GM12878 (cell line): ENCODE data around the gene KRTAP10-8. TPM values are rescaled to one million over a fixed set of nuclear protein-coding genes. Genes with fewer than 3 reads are reported as not detected.

Experiments
- ATAC-seq: fragments of 200-7000 bp; cut with Tn5 transposase; 3 replicates; pipeline ENCODE4 v1.9.1; 2020; ENCODE audit warnings: mild to moderate bottlenecking, moderate library complexity
- Bru-seq: library from RNA; stranded (reverse); fragments of 400-500 nt; gene quantifications from one replicate; lab custom pipeline; 2021; lab: Mats Ljungman, UMichigan
- BruChase-seq, 2 experiments: library from RNA; stranded (reverse); fragments of 400-500 nt; gene quantifications; one replicate each; lab custom pipeline; 2021; lab: Mats Ljungman, UMichigan
- BruUV-seq: library from RNA; stranded (reverse); fragments of 400-500 nt; replicated peaks from 2 replicates; lab custom pipeline; 2021; lab: Mats Ljungman, UMichigan
- CTCF ChIA-PET: fragments of 300-600 bp; sonication (Branson Sonifier 250); formaldehyde crosslinking; extraction: SDS; loops from one replicate; lab custom pipeline; 2021; ENCODE audit warnings: inconsistent platforms; lab: Yijun Ruan, JAX
- POLR2A ChIA-PET: fragments of 350-600 bp; formaldehyde crosslinking; extraction: SDS; loops from one replicate; lab custom pipeline; 2021; ENCODE audit warnings: inconsistent platforms; lab: Charles Lee
- RAD21 ChIA-PET: fragments of 300-600 bp; sonication (Branson Sonifier 250); formaldehyde crosslinking; loops from one replicate; lab custom pipeline; 2023; ENCODE audit warnings: antibody characterized with exemption; ENCODE audit not compliant: unreplicated experiment; lab: Charles Lee
- SMC1A ChIA-PET: fragments of 300-600 bp; sonication (Branson Sonifier 250); formaldehyde crosslinking; loops from one replicate; lab custom pipeline; 2023; ENCODE audit not compliant: unreplicated experiment, uncharacterized antibody; lab: Charles Lee
- DNase-seq: peaks from one replicate; pipeline ENCODE4 v3.0.0-alpha.2; 2011; ENCODE audit warnings: low read depth, low spot score
- FAIRE-seq: peaks from 3 replicates; lab custom pipeline; 2011; peaks lifted over from hg19 to GRCh38; lab: Jason Lieb, UNC
- H2AFZ ChIP-seq: 2 replicates; pipeline ENCODE4 v1.6.0; 2011; ENCODE audit warnings: low read depth, low read length, control low read depth; ENCODE audit not compliant: control insufficient read depth
- H3K27ac ChIP-seq: 2 replicates; pipeline ENCODE4 v1.5.1; 2011; ENCODE audit warnings: control low read depth; ENCODE audit not compliant: control insufficient read depth, insufficient read depth
- H3K27me3 ChIP-seq, 2 experiments: replicated peaks in 1 of 2; 2 replicates each; pipeline versions ENCODE4 v1.6.0 to v1.6.1; 2011; ENCODE audit warnings: low read length in 1 of 2; ENCODE audit not compliant: control insufficient read depth in 2 of 2, insufficient read depth in 2 of 2
- H3K36me3 ChIP-seq, 2 experiments: 2 replicates each; pipeline ENCODE4 v1.5.1; 2011; ENCODE audit warnings: low read length in 1 of 2; ENCODE audit not compliant: control insufficient read depth in 2 of 2, insufficient read depth in 2 of 2
- H3K4me1 ChIP-seq: 2 replicates; pipeline ENCODE4 v1.6.1; 2011; ENCODE audit warnings: mild to moderate bottlenecking, low read length, moderate library complexity, mixed read lengths; ENCODE audit not compliant: control insufficient read depth, insufficient read depth
- H3K4me2 ChIP-seq: 2 replicates; pipeline ENCODE4 v1.6.0; 2011; ENCODE audit warnings: control low read depth; ENCODE audit not compliant: control insufficient read depth, insufficient read depth
- H3K4me3 ChIP-seq: fragments of 200-600 bp; sonication (generic); 2 replicates; pipeline ENCODE4 v1.5.1; 2016
- H3K79me2 ChIP-seq: 2 replicates; pipeline ENCODE4 v1.6.0; 2011; ENCODE audit warnings: low read length; ENCODE audit not compliant: control insufficient read depth, insufficient read depth
- H3K9ac ChIP-seq: 2 replicates; pipeline ENCODE4 v1.8.0; 2011; ENCODE audit warnings: low read length, control low read depth, mixed read lengths; ENCODE audit not compliant: control insufficient read depth, insufficient read depth
- H3K9me3 ChIP-seq: replicated peaks from 3 replicates; pipeline ENCODE4 v1.5.1; 2011; ENCODE audit warnings: mild to moderate bottlenecking, low read length; ENCODE audit not compliant: control insufficient read depth, insufficient read depth
- H4K20me1 ChIP-seq: 2 replicates; pipeline ENCODE4 v1.6.0; 2011; ENCODE audit not compliant: control insufficient read depth, insufficient read depth
- BACH1 ChIP-seq: fragments of 450-650 bp; IDR thresholded peaks from 2 replicates; pipeline ENCODE4 v1.6.1; 2017; ENCODE audit warnings: mild to moderate bottlenecking, borderline replicate concordance
- BHLHE40 ChIP-seq, 2 experiments: fragments of 450-650 bp in 1 of 2; IDR thresholded peaks; 2 replicates each; pipeline ENCODE4 v1.6.1; 2011 to 2017; ENCODE audit warnings: low read depth in 2 of 2, borderline replicate concordance in 1 of 2, improper control_type of control experiment in 1 of 2, low read length in 1 of 2, mild to moderate bottlenecking in 1 of 2
- HDGF ChIP-seq: fragments of 450-650 bp; IDR thresholded peaks from 2 replicates; pipeline ENCODE4 v1.6.1; 2016; ENCODE audit warnings: antibody characterized with exemption
- SMAD5 ChIP-seq: IDR thresholded peaks from 2 replicates; pipeline ENCODE4 v1.6.1; 2016; ENCODE audit warnings: antibody characterized with exemption, low read depth
- YY1 ChIP-seq: IDR thresholded peaks from 2 replicates; pipeline ENCODE4 v1.6.1; 2011; ENCODE audit warnings: low read depth, mild to moderate bottlenecking, low read length
- ZNF274 ChIP-seq: IDR thresholded peaks from one replicate; pipeline ENCODE4 v1.8.0; 2011; ENCODE audit not compliant: insufficient read length, insufficient read depth
- WGBS: methylation state at CpG from one replicate; pipeline ENCODE4 v1.1.6; 2016; ENCODE audit warnings: low lambda C conversion rate; ENCODE audit not compliant: insufficient replicate concordance, insufficient coverage; ENCODE audit errors: missing lambda C conversion rate; 5-methylcytosine and 5-hydroxymethylcytosine counted together
- in situ Hi-C: fragments of 300-500 bp; cut with MboI; formaldehyde crosslinking; loops from 9 replicates; pipeline ENCODE4 v1.14.3; 2018; ENCODE audit warnings: mixed read lengths
- intact Hi-C: fragments of 100-400 bp; cut with micrococcal nuclease; formaldehyde crosslinking; loops from one replicate; pipeline ENCODE4 v1.14.2; 2022; ENCODE audit not compliant: unreplicated experiment
- long read RNA-seq, 2 experiments: library from polyadenylated mRNA; unstranded; transcript quantifications; one replicate each; pipeline ENCODE4 v2.0.0, GENCODE V29; 2019 to 2020
- polyA minus RNA-seq, 3 experiments: library from RNA; depleted of rRNA, polyadenylated mRNA; stranded (reverse); fragments of >200 nt; gene quantifications; 2 replicates each; pipeline ENCODE4 v1.2.3, GENCODE V29; 2011
- polyA plus RNA-seq, 11 experiments: library from polyadenylated mRNA; depleted of rRNA in 4 of 11; unstranded in 6 of 11; stranded (reverse) in 5 of 11; fragments of >200 nt; fragmentation: Nextera tagmentation in 4 of 11; fragmentation: Illumina TruSeq in 1 of 11; extraction: Ambion mirVana in 4 of 11; extraction: Trizol in 1 of 11; gene quantifications; 1 replicate in 1 of 11; 2 replicates in 10 of 11; pipeline versions ENCODE4 v1.2.1 to v1.2.3, GENCODE V29; 2011 to 2016; ENCODE audit warnings: inconsistent platforms in 2 of 11, missing spikeins in 2 of 11, low read depth in 1 of 11
- total RNA-seq, 4 experiments: library from RNA; depleted of rRNA in 3 of 4; stranded (reverse); fragments of >200 nt in 3 of 4; fragmentation: Illumina TruSeq in 1 of 4; extraction: Trizol in 1 of 4; gene quantifications; 2 replicates each; pipeline versions ENCODE4 v1.2.1 to v1.2.3, GENCODE V29; 2013 to 2021
- TF ChIP-seq, protein P1 (sequence below): IDR thresholded peaks from 2 replicates; pipeline ENCODE4 v1.6.1; 2011; ENCODE audit warnings: mild to moderate bottlenecking, low read depth, low read length, moderate library complexity; ENCODE audit not compliant: insufficient replicate concordance
- TF ChIP-seq, protein P2 (sequence below): fragments of 450-650 bp; IDR thresholded peaks from 2 replicates; pipeline ENCODE4 v1.6.1; 2014; ENCODE audit warnings: mild to moderate bottlenecking
- TF ChIP-seq, protein P3 (sequence below): IDR thresholded peaks from 2 replicates; pipeline ENCODE4 v1.6.1; 2012; ENCODE audit warnings: low read depth, low read length, improper control_type of control experiment

The KRTAP10-8 gene, protein sequence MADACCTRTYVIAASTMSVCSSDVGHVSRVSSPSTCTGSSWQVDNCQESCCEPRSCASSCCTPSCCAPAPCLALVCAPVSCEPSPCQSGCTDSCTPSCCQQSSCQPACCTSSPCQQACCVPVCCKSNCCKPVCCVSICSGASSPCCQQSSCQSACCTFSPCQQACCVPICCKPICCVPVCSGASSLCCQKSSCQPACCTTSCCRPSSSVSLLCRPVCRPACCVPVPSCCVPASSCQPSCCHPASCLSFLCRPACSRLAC
- total RNA-seq (2013; cell fraction: nucleolus; rRNA removed) = not detected in 2 replicates
- total RNA-seq (2014; rRNA removed) (not detected in 2 replicates), total RNA-seq (2014; rRNA removed; fragmentation: Illumina TruSeq; extraction: Trizol) (not detected in 2 replicates), total RNA-seq (2021) (not detected in 2 replicates), polyA plus RNA-seq (2011; rRNA removed) (not detected in 2 replicates), polyA plus RNA-seq (2014; fragmentation: Illumina TruSeq; extraction: Trizol) (not detected in 2 replicates), polyA plus RNA-seq (2014; fragmentation: Nextera tagmentation; extraction: Ambion mirVana) (not detected), polyA plus RNA-seq (2014; rRNA removed) (not detected in 2 replicates), polyA plus RNA-seq (2016; fragmentation: Nextera tagmentation; extraction: Ambion mirVana) (not detected), polyA minus RNA-seq (2011; rRNA and poly(A)+ RNA removed) (not detected in 2 replicates), Bru-seq, nascent RNA (not detected), BruChase-seq, experiment 1, labeled RNA remaining after a 6-hour chase (not detected), BruChase-seq, experiment 2, labeled RNA remaining after a 2-hour chase (not detected)
- not detected for polyA plus RNA-seq (2011; ENCODE audit: low read depth)
- not detected in 2 replicates for polyA plus RNA-seq (2011; cell fraction: cytosol; rRNA removed)
- not detected in 2 replicates for polyA plus RNA-seq (2011; cell fraction: nucleus; rRNA removed)
- not detected in 2 replicates for polyA plus RNA-seq (2012)
- not detected in 2 replicates for polyA minus RNA-seq (2011; cell fraction: cytosol; rRNA and poly(A)+ RNA removed)
- polyA minus RNA-seq (2011; cell fraction: nucleus; rRNA and poly(A)+ RNA removed) = not detected in 2 replicates
- long read RNA-seq, experiment 1 = 0 reads
- long read RNA-seq, experiment 2 = 0 reads

DNA sequence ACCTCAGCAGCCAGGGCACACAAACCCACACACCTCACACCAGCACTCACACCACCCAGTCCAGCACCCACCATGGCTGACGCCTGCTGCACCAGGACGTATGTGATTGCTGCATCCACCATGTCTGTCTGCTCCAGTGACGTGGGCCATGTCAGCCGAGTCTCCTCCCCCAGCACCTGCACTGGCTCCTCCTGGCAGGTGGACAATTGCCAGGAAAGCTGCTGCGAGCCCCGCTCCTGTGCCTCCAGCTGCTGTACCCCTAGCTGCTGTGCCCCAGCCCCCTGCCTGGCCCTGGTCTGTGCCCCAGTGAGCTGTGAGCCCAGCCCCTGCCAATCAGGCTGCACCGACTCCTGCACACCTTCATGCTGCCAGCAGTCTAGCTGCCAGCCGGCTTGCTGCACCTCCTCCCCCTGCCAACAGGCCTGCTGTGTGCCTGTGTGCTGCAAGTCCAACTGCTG, at the start of gene KRTAP10-8:
TSS of gene KRTAP10-8 (plus strand) at position 51 of the 458 bp plus-strand sequence. CDS start at position 73, 22 bp downstream.
- no TSS peak for BruUV-seq

DNA sequence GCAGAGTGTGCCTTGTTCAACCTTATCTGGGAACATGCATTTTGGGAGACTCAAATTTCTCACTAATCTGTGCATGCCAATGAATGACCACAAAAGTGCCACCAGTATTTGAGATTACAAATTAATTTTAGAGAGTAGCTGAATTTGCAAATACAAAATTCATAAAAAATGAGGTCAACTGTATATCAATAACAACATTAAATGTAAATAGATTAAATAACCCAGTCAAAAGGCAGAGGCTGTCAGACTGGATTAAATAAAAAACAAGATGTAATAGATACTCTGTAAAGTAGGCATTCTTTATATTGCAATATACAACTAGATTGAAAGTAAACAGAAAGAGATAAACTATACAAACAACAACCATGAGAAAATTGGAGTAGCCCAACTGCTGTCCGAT, 47.8 kb upstream of the KRTAP10-8 start:
- Histone ChIP-seq H2AFZ (no peak overlapping the region), H3K4me3 (no peak overlapping the region), H4K20me1 (no peaks in the 10 kb centered on the region), H3K27ac (no peak overlapping the region), H3K27me3 (no peaks in the 10 kb centered on the region), H3K4me2 (no peak overlapping the region), H3K36me3 (no peaks in the 10 kb centered on the region), H3K9me3 (no peaks in the 10 kb centered on the region; the same call in 1 of the 3 replicates), H3K4me1 (no peaks in the 10 kb centered on the region), H3K9ac (no peak overlapping the region), H3K79me2 (no peaks in the 10 kb centered on the region)
- FAIRE-seq = no peak
- DNase-seq = no peak
- POLR2A ChIA-PET = no interaction called here
- ATAC-seq = no peak
- RAD21 ChIA-PET = interaction anchor here (0.9 kb wide), 1 partner anchor 55 kb away, joined by 3 read pairs; no protein-coding TSS in a partner anchor
- CTCF ChIA-PET = no interaction called here
- intact Hi-C loops (no loop called here), in situ Hi-C loops (no loop called here)
- WGBS = 97% methylated on average over 1 of the region's 1 CpG
- SMC1A ChIA-PET = interaction anchor here (0.5 kb wide), 1 partner anchor 230 kb away, joined by 3 read pairs; no protein-coding TSS in a partner anchor
- no TSS peak for BruUV-seq
- TF ChIP-seq SMAD5 = no peak
- TF ChIP-seq, protein P1, sequence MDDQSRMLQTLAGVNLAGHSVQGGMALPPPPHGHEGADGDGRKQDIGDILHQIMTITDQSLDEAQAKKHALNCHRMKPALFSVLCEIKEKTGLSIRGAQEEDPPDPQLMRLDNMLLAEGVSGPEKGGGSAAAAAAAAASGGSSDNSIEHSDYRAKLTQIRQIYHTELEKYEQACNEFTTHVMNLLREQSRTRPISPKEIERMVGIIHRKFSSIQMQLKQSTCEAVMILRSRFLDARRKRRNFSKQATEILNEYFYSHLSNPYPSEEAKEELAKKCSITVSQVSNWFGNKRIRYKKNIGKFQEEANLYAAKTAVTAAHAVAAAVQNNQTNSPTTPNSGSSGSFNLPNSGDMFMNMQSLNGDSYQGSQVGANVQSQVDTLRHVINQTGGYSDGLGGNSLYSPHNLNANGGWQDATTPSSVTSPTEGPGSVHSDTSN = no peak
- TF ChIP-seq BHLHE40 (IDR thresholded peaks at IDR 0.05; ENCODE audit: borderline replicate concordance in 1 of 2, low read depth in 2 of 2, low read length in 1 of 2) = no peak
- TF ChIP-seq, protein P2, sequence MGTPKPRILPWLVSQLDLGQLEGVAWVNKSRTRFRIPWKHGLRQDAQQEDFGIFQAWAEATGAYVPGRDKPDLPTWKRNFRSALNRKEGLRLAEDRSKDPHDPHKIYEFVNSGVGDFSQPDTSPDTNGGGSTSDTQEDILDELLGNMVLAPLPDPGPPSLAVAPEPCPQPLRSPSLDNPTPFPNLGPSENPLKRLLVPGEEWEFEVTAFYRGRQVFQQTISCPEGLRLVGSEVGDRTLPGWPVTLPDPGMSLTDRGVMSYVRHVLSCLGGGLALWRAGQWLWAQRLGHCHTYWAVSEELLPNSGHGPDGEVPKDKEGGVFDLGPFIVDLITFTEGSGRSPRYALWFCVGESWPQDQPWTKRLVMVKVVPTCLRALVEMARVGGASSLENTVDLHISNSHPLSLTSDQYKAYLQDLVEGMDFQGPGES = no peak
- no peak for TF ChIP-seq BACH1
- no peak for TF ChIP-seq YY1
- TF ChIP-seq, protein P3, sequence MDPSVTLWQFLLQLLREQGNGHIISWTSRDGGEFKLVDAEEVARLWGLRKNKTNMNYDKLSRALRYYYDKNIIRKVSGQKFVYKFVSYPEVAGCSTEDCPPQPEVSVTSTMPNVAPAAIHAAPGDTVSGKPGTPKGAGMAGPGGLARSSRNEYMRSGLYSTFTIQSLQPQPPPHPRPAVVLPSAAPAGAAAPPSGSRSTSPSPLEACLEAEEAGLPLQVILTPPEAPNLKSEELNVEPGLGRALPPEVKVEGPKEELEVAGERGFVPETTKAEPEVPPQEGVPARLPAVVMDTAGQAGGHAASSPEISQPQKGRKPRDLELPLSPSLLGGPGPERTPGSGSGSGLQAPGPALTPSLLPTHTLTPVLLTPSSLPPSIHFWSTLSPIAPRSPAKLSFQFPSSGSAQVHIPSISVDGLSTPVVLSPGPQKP = no peak
- no peak for TF ChIP-seq ZNF274

More for the DNA sequence above, at the start of gene KRTAP10-8:
- H3K27ac ChIP-seq = no peak within 1 kb of the TSS
- CTCF ChIA-PET = no interaction called here
- intact Hi-C loops (no loop called here), in situ Hi-C loops (no loop called here)
- no peak within 1 kb of the TSS for H2AFZ ChIP-seq
- WGBS = 45% methylated on average over 8 of the region's 8 CpGs
- no peaks in the 10 kb centered on the region for H3K4me1 ChIP-seq
- no peak within 1 kb of the TSS for H3K9ac ChIP-seq
- H3K9me3 ChIP-seq = peaks cover 2% of the 10 kb centered on the region; the same call in 1 of the 3 replicates
- H3K4me2 ChIP-seq = no peak within 1 kb of the TSS
- RAD21 ChIA-PET = no interaction called here
- no peaks in the 10 kb centered on the region for H3K79me2 ChIP-seq
- DNase-seq (no peak), FAIRE-seq (no peak), ATAC-seq (no peak)
- H3K4me3 ChIP-seq = no peak within 1 kb of the TSS
- no peaks in the 10 kb centered on the region for H4K20me1 ChIP-seq
- no peaks in the 10 kb centered on the region for H3K27me3 ChIP-seq
- SMC1A ChIA-PET = no interaction called here
- no peak for TF ChIP-seq HDGF
- POLR2A ChIA-PET = no interaction called here
- H3K36me3 ChIP-seq = no peaks in the 10 kb centered on the region
